CD4-positive, alpha-beta T cell (primary cell): ENCODE measurements around the gene TDRD9. TPM values are rescaled to one million over a fixed set of nuclear protein-coding genes. Genes with fewer than 3 reads are reported as not detected.

ENCODE experiments used
- ATAC-seq: fragments of 200-7000 bp; cut with Tn5 transposase; one replicate; pipeline ENCODE4 v1.10.0; 2022; ENCODE audit warnings: mild to moderate bottlenecking; ENCODE audit not compliant: poor library complexity
- CTCF ChIA-PET: fragments of 350-600 bp; sonication (Branson Sonifier 250); formaldehyde crosslinking; loops from one replicate; lab custom pipeline; 2021; ENCODE audit warnings: antibody characterized with exemption, inconsistent platforms; lab: Charles Lee
- POLR2A ChIA-PET: fragments of 350-600 bp; sonication (Branson Sonifier 250); formaldehyde crosslinking; loops from one replicate; lab custom pipeline; 2021; ENCODE audit warnings: antibody characterized with exemption, inconsistent platforms; lab: Charles Lee
- DNase-seq, 14 experiments: peaks; one replicate each; pipeline ENCODE4 v3.0.0-alpha.2; 2013 to 2020; ENCODE audit warnings: mixed read lengths in 2 of 14
- H3K27ac ChIP-seq, 2 donors: one replicate each; pipeline versions ENCODE4 v1.5.1 to v1.7.0; 2013; ENCODE audit warnings: low read length in 2 of 2, low read depth in 1 of 2, mild to moderate bottlenecking in 1 of 2
- H3K27me3 ChIP-seq, 2 experiments: 1 replicate in 1 of 2; 2 replicates in 1 of 2; pipeline versions ENCODE4 v1.6.1 to v1.7.0; 2013; ENCODE audit warnings: low read length in 2 of 2, control low read depth in 1 of 2, mild to moderate bottlenecking in 1 of 2, moderate library complexity in 1 of 2; ENCODE audit not compliant: insufficient read depth in 2 of 2, control insufficient read depth in 1 of 2
- H3K36me3 ChIP-seq: one replicate; pipeline ENCODE4 v1.6.1; 2013; ENCODE audit warnings: low read length, control low read depth; ENCODE audit not compliant: insufficient read depth
- H3K4me1 ChIP-seq: one replicate; pipeline ENCODE4 v1.6.1; 2013; ENCODE audit warnings: low read length, control low read depth; ENCODE audit not compliant: insufficient read depth
- H3K4me3 ChIP-seq: one replicate; pipeline ENCODE4 v1.5.1; 2013; ENCODE audit warnings: mild to moderate bottlenecking, low read length, moderate library complexity
- H3K9me3 ChIP-seq, 2 experiments: 1 replicate in 1 of 2; 2 replicates in 1 of 2; pipeline versions ENCODE4 v1.6.1 to v1.7.0; 2013; ENCODE audit warnings: low read length in 2 of 2, mild to moderate bottlenecking in 2 of 2, control low read depth in 1 of 2, moderate library complexity in 1 of 2; ENCODE audit not compliant: control insufficient read depth in 1 of 2, insufficient read depth in 1 of 2
- H3K27ac Mint-ChIP-seq: one replicate; pipeline ENCODE4 v1.8.0; 2020; ENCODE audit warnings: mixed read lengths
- H3K27me3 Mint-ChIP-seq: one replicate; pipeline ENCODE4 v1.8.0; 2021; ENCODE audit warnings: mixed read lengths
- H3K36me3 Mint-ChIP-seq: one replicate; pipeline ENCODE4 v1.8.0; 2021; ENCODE audit warnings: low read depth, mixed read lengths
- H3K4me1 Mint-ChIP-seq: one replicate; pipeline ENCODE4 v1.8.0; 2021; ENCODE audit warnings: low read depth, mixed read lengths
- H3K4me3 Mint-ChIP-seq: one replicate; pipeline ENCODE4 v1.8.0; 2020; ENCODE audit warnings: mild to moderate bottlenecking, mixed read lengths
- H3K9me3 Mint-ChIP-seq: one replicate; pipeline ENCODE4 v1.8.0; 2020; ENCODE audit warnings: mixed read lengths
- intact Hi-C, 2 experiments: fragments of 100-400 bp; cut with DNase I in 1 of 2; cut with micrococcal nuclease in 1 of 2; formaldehyde crosslinking; loops; one replicate each; pipeline versions ENCODE4 v1.15.1 to v1.9.0; 2023 to 2025; cut with DNase I, micrococcal nuclease
- total RNA-seq, 174 experiments: library from RNA in 2 of 174; stranded (reverse) in 2 of 174; gene quantifications; one replicate each; pipeline ENCODE4 v1.2.3 and lab custom pipeline; 2021 to 2026
- TF ChIP-seq, protein P1 (sequence below): fragments of 200-600 bp; IDR thresholded peaks from one replicate; pipeline ENCODE4 v1.8.0; 2022; ENCODE audit warnings: antibody characterized with exemption, mild to moderate bottlenecking

Gene TDRD9
- total RNA-seq, 2 experiments from 2014 or later: 0.17 to 0.27 TPM

GRCh38 chr14:103984196-103984595, 55.9 kb downstream of the TDRD9 start:
- Mint-ChIP-seq H3K27me3 (peaks cover 30% of the 10 kb centered on the region), H3K36me3 (no peaks in the 10 kb centered on the region), H3K9me3 (peaks cover 5% of the 10 kb centered on the region), H3K4me1 (no peaks in the 10 kb centered on the region), H3K27ac (no peak overlapping the region), H3K4me3 (no peak overlapping the region)
- intact Hi-C loops: no loop called here
- ChIA-PET POLR2A (no interaction called here), CTCF (no interaction called here)
- TF ChIP-seq, protein P1, sequence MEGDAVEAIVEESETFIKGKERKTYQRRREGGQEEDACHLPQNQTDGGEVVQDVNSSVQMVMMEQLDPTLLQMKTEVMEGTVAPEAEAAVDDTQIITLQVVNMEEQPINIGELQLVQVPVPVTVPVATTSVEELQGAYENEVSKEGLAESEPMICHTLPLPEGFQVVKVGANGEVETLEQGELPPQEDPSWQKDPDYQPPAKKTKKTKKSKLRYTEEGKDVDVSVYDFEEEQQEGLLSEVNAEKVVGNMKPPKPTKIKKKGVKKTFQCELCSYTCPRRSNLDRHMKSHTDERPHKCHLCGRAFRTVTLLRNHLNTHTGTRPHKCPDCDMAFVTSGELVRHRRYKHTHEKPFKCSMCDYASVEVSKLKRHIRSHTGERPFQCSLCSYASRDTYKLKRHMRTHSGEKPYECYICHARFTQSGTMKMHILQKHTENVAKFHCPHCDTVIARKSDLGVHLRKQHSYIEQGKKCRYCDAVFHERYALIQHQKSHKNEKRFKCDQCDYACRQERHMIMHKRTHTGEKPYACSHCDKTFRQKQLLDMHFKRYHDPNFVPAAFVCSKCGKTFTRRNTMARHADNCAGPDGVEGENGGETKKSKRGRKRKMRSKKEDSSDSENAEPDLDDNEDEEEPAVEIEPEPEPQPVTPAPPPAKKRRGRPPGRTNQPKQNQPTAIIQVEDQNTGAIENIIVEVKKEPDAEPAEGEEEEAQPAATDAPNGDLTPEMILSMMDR: no peak
- Histone ChIP-seq H3K36me3 (no peaks in the 10 kb centered on the region), H3K27me3 (peaks cover 1% of the 10 kb centered on the region in 2 experiments), H3K4me1 (no peaks in the 10 kb centered on the region), H3K9me3 (peaks cover 7 to 11% of the 10 kb centered on the region in 2 experiments), H3K27ac (no peak overlapping the region), H3K4me3 (no peak overlapping the region)
- DNase-seq (no peak), ATAC-seq (no peak)

DNA sequence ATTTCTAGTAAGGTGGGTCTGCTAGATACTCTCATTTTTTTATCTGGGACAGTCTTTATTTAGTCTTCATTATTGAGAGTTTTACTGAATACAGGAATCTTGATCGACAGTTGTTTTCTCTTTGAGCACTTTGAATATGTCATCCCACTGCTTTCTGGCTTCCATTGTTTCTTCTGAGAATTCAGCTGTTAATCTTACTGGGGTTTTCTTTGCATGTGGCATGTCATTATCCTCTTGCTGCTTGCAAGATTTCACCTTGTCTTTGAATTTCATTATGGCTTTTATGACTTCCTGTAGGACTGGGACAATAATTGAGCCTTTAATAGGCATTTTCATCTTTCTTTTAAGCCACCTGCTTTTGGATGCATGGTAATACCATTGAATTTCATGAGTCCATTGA, 60.8 kb downstream of the TDRD9 start:
- no peaks in the 10 kb centered on the region for H3K4me1 ChIP-seq
- H3K9me3 Mint-ChIP-seq: peaks cover 7% of the 10 kb centered on the region
- peaks cover 49% of the 10 kb centered on the region for H3K27me3 Mint-ChIP-seq
- no peaks in the 10 kb centered on the region for H3K4me1 Mint-ChIP-seq
- no peaks in the 10 kb centered on the region for H3K36me3 Mint-ChIP-seq
- no peak overlapping the region for H3K4me3 Mint-ChIP-seq
- no peaks in the 10 kb centered on the region for H3K36me3 ChIP-seq
- H3K4me3 ChIP-seq: no peak overlapping the region
- peaks cover 6 to 10% of the 10 kb centered on the region in 2 experiments for H3K27me3 ChIP-seq
- ChIA-PET CTCF (no interaction called here), POLR2A (no interaction called here)
- TF ChIP-seq, protein P1: no peak
- peaks cover 12 to 21% of the 10 kb centered on the region in 2 experiments for H3K9me3 ChIP-seq
- no peak for DNase-seq
- H3K27ac Mint-ChIP-seq: no peak overlapping the region
- no peak overlapping the region for H3K27ac ChIP-seq
- intact Hi-C loops: no loop called here
- no peak for ATAC-seq

DNA sequence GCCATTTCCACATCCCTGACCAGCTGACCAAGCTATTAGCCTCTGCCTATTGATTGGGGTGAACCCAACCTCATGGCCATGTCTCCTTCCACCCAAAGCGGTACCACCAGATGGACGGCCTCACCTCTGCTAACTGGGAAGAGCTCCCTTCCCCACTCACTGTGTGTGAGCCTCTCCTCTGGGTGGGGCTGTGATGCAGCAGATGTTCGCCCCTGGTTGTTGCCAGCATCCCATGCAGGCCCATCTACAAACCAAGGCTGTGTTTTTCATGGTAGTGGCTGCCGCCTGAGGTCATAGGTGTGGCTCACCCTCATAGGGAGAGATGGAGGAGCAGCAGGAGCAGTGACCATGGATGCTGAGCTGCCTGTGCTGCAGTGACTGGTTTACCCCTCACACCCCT, 61.7 kb downstream of the TDRD9 start:
- CTCF ChIA-PET: no interaction called here
- no peaks in the 10 kb centered on the region for H3K36me3 ChIP-seq
- H3K4me1 ChIP-seq: no peaks in the 10 kb centered on the region
- no peak for ATAC-seq
- intact Hi-C loops: no loop called here
- peaks cover 6 to 12% of the 10 kb centered on the region in 2 experiments for H3K27me3 ChIP-seq
- DNase-seq: no peak
- no peak overlapping the region for H3K4me3 ChIP-seq
- TF ChIP-seq, protein P1: no peak
- Mint-ChIP-seq H3K4me3 (no peak overlapping the region), H3K4me1 (no peaks in the 10 kb centered on the region), H3K36me3 (no peaks in the 10 kb centered on the region), H3K27me3 (peaks cover 48% of the 10 kb centered on the region), H3K27ac (no peak overlapping the region), H3K9me3 (peaks cover 7% of the 10 kb centered on the region)
- POLR2A ChIA-PET: no interaction called here
- H3K27ac ChIP-seq: no peak overlapping the region
- H3K9me3 ChIP-seq: peaks cover 12 to 17% of the 10 kb centered on the region in 2 experiments
